ENCODE measurements around the gene LZTFL1.

Gene LZTFL1

DNA sequence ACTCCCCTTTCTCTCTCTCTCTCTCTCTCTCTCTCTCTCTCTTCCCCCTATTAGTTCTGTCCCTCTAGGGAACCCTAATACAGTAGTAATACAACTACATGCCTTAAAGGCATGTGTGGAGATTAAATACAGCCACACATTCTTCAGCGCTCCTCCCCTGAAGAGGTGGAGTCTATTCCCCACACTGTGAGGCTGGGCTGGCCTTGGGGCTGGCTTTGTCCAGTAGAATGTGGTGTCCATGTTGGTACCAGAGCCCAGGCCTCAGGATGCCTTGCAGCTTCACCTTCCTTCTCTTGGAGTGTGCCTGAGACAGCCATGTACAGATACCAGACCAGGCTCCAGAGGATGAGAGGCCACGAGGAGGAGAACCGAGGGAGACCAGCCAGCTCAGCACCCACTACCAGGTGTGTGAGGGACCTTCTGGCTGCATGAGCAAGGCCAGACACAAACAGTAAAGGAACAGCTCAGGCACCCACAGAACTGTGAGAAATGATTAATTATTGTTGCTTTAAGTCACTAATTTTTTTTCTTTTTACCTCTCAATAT lies 56.2 kb downstream of the LZTFL1 start:
- no peak for DNase-seq (ENCODE audit: low read depth)

DNA sequence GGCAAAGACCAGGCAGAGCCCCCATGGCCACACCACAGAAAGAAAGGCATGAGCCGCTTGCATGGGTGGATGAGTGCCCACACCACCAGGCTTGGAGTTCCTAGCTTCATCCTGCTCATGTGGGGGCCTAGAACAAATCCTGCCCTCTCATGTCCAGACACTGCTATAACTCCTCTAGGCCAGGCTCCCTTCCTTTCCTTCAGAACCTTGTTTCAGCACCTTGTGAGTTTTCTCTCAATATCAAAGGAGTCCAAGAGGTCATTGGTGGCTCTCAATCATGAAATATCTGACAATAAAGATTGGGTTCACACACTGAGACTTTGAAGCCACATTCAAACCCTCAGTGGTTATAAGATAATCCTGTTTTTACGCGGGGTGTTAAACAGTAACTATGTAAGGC lies 58.3 kb downstream of the LZTFL1 start:
- DNase-seq (ENCODE audit: low read depth): no peak

DNA sequence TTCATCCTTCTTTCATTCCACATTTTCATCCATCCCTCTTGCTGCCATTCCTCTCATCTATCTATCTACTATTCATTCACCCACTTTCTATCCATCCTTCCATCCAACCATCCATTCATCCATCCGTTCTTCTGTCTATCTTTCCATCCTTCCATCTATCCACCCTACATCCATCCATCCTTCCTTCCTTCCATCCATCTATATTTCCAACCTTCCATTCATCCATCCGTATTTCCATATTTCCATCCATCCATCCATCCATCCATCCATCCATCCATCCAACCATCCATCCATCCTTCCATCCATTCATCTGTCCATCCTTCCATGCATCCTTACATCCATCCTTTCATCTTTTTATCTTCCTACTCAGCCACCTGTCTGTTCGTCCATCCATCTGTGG lies 59.5 kb downstream of the LZTFL1 start:
- no peak for DNase-seq (ENCODE audit: low read depth)

DNA sequence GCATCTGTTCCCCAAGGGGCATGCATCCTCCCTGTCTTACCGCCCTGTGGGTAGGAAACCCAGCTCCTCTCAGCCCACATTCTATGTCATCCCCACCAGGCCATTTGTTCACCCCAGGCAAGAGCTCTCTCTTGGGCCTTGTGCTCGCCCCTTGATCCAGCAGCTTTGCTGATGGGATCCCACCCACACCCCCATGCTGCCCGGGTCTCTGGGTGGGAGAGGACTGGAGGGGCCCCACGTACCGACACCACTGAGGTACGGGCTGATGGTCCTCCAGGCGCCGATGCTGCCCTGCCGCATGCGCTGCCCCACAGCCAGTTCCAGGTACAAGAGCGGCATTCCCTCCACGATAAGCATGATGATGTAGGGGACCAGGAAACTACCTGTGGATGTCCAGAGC lies 60.1 kb downstream of the LZTFL1 start:
- DNase-seq (ENCODE audit: low read depth): no peak

DNA sequence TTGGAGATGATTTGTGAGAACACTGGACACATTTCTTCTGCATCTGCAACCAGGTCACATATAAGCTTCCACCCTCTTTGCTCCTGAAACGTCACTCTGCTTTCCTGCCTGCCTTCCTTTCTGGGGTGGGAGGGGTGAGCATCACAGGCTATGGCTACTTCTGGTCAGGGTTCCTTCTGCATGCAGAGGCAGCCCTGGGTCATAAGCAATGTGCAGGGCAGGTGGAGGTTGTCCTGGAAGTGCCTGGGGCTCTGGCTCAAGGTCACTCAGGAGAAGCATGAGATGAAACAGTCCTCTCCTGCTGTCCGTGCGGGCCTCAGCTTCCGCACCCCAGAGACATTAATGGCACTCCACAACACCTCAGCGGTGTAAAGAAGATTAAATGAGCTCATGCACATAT lies 60.6 kb downstream of the LZTFL1 start:
- DNase-seq (ENCODE audit: low read depth): no peak

DNA sequence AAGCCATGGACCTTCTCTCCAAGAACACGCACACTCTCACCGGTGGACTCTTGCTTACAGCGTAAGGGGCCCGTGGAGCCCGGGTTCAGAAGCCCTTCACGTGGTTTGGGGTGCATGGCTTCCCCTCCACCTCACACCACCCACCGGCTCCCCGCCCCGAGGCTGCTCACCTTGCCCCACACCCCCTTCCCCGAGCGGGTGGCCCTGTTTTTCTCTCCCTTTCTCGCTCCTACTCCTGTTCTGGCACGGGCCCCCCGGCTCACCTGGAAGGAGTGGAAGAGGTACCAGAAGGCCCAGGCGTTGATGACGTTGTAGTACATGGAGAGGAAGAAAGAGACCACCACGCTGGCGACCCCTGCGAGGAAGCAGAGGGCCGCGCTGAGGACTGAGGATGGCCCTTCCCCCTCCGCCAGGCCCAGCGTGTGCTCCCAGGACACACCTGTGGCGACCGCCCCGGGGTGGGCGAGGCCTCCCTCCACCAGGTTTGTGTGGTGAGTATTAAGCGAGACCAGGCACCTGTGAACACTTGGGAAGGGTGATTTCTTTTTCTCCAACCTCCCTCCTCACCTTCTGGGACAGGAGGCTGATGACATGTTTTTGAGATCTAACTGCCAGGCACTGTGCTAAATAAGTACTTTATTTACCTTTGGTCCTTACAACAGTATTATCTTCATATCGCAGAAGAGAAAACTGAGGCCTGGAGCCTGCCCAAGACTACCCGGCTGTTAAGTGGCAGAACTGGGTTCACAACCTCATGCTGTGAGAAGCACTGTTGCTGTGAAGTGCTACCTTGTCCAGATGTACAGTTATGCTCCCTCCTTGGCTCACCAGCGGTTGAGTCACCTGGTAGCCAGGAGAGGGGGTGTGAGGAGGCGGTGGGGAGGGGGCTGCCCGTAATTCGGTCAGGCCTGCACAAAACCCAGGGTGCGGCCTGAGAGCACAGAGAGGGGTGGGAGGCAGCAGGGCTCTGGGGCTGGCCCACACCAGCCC lies 61.9 kb downstream of the LZTFL1 start:
- DNase-seq (ENCODE audit: low read depth): no peak

DNA sequence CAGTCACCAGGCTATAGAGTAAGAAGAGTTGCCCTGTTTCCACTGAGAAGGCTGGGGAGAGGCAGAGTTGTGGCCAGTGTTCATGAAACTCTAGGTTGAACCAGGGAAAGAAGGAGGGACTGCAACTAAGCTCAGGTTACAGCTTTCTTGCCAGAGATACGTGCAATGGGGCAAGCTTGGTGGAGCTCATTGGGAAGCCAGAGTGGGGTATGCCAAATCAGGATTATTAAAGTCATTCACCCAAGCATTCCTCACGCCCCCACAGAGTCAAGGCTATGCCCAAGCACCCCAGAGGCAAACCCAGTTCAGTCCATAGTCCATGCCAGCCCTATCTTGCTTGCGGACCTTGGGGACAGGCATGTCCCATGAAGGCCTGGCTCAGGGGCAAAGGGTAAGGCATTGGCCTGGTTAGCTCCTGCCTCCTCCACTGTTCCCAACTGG lies 63.1 kb downstream of the LZTFL1 start:
- DNase-seq (ENCODE audit: low read depth): no peak

DNA sequence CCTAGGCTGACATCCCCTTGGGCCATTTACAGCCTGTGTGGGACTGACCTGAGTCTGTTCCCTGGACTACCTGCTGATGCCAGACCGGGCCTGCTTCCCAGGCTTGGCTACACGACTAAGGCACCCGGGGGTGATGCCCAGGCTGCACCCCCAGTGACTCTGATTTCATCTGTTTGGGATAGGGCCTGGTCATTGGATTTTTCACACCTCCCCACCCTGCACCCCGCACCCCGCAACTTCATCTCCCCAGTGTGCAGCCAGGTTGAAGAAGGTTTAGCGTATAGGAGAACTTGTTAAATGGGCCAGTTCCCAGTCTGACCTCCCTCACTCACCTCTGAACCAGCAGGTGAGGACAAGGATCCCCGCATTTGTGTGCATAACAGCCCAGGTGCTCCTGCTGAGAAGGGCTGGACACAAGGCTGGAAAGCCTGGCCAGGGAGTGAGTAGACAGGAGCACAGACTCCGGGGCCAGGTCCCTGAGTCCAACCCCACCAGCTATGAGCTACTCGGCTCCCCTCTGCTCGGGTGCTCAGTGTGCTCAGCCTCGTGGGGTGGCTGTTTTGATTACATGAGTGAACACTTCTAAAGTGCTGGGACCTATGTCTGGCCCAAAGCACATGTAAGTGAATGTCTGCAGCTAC lies 64.1 kb downstream of the LZTFL1 start:
- no peak for DNase-seq (ENCODE audit: low read depth)

DNA sequence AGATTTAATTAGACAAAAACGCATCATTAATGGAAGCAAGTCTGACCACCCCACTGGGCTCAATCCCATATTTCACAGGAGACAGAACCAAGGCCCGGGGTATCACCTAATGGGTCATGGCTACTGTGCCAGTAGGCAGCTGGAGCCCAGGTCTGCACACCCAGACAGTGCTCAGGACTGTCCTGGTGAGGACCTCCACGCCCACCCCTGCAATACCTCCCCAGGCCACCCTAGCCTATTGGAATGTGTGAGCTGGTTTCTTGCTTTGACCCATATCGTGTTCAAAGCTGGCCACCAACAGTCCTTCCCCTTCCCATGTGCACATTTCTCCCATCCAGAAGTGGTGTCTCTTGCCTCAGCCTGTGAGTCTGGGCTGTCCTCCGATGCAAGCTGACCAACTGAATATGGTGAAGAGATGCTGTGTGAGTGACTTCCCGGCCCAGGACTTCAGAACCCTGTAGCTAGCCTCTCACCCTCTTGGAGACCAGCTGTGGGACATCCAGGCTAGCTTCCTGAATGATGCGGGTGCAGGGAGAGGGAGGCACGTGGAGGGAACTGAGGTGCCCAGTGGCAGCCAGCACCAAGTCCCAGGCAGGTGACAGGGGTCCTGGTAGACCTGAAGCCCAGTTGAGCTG lies 64.7 kb downstream of the LZTFL1 start:
- DNase-seq (ENCODE audit: low read depth): no peak

DNA sequence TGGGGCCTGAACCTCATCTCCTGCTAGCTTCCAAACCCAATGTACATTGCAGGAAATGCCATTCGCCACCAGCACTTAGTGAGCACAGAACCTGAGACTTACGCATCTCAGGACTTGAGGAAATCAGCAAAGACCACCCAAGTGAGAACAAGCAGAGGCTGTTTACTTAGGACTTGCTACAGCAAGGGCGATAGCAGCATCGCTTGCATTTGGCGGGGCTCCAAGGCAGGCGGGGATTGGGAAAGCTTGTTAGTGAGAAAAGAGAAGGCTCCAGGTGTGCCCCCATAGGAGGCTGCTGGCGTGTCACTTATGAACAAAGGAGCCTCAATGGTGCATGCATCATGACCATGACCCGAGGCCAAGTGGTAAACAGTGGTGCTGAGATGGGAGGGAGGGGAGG lies 65.3 kb downstream of the LZTFL1 start:
- no peak for DNase-seq (ENCODE audit: low read depth)

DNA sequence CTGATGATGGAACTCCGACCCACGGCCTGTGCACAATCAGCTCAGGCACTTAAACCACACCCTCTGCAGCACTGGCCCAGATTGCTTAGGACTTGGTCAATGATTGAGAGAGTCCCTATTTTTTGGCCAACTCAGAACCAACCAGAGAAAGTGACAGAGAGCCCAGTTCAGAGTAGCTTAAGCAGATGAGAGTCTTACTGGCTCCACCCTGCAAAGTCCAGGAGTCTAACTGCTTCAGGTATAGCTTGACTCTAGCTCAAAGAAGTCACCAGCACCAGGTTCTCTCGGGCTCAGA lies 65.7 kb downstream of the LZTFL1 start:
- DNase-seq (ENCODE audit: low read depth): no peak

DNA sequence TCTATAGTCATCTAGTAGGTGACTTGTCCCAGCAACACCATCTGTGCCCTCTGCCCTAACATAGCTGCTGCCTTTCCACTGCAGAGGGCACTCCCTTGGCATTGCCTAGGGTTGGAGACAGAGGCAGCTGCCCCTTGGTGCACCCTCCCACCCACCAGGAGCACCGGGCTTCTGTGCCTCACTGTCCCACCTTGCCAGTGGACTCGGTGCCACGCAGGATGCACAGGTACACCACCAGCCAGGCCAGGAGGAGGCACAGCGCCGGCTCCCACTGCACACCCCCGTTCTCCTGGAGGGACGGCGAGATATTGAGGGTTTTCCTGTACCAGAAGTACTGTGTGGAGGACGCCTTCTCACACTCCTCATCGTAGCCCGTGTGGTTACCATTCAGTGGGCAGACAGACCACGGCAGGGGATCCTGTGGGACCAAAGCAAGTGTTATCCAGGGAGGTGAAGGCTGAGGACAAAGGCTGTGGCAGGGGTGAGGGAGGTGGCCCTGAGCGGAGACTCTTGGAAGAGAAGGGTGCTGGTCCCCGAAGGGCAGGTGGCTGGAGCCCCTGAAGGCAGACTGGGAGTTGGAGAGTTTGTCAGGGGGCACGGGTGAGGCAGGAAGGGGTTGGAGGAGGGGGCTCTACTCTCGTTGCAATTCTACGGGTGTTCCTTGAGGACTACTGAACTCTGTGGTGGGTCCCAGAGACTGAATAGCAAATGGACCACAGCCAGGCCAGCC lies 66.2 kb downstream of the LZTFL1 start:
- DNase-seq (ENCODE audit: low read depth): no peak

DNA sequence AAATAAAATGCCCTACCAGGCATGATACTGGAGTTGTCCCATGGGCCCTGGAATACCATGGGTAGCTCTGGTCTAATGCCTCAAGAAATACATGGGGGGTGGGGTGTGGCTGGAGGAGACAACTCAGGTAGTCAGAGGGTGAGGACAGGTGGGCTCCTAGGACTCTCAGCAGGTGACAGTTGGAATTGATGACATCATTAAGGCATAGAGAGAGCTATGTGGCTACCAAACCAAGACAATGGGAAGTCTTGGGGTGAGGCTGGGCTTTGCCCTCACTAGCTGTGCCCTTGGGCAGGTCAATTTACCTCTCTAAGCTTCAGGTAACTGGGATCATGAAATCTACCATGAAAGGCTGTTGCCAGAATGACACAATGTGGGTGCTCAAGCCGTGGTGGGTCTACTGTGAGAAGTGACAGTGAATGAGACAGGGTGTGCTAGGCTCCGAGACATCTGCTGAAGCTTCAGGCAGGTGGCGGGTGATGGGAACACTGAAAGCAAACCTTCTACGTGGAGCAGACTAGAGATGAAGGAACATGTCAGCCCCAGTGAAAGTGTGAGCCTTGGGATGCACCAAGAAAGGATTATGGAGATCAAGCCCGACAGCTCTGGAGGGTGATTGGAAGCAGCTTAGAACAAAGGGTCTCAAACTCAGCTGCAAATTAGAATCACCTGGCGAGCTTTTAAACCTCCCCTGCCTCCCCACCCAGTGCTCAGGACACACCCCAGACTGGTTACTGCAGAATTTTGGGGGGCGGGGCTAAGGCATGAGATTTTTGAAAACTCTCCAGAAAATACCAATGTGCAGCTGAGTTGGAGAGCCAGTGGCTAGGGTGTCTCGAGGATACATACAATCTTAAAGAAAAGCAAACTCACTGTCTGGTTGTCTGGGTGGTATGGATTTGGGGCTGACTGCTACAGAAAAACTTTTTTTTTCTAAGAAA lies 67.1 kb downstream of the LZTFL1 start:
- DNase-seq (ENCODE audit: low read depth): no peak

DNA sequence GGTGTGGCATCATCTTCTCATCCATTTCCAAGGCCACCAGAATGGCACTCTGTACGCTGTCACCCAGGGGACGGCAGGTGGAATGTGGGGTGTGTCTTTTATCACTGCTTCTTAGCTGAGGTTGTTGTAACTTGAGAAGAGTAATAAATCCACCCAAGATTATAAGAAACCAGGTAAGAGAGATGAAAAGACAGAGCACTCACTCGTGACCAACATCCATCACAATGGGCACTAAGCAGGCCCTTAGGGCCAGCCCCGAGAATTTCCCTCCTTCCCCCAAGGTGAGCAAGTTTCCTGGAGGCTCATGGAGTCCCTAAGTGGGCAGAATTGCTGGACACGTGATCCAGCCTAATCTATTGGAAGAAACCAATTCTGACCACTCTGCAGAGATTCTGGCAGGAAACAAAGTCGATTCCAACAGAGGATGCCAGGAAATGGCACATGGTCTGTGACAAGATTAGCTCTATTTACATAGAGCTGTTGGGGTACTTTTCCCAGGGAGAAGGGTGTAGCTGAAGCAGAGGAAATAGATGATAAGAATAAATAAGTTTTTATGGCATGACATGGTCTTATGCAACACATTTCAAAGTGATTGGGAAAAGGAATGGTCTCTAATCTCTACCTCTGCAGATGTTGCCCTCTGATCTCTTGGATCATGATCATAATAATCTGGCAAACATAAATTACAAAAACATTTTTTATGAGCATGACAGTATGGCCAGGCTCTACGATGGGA lies 68.0 kb downstream of the LZTFL1 start:
- no peak for DNase-seq (ENCODE audit: low read depth)

All from ELR (cell line).